Measurements from ENCODE around the gene KAZN.
A peak's percentile ranks its signal among the peaks of the same experiment; 100 is the strongest.

The KAZN gene

DNA sequence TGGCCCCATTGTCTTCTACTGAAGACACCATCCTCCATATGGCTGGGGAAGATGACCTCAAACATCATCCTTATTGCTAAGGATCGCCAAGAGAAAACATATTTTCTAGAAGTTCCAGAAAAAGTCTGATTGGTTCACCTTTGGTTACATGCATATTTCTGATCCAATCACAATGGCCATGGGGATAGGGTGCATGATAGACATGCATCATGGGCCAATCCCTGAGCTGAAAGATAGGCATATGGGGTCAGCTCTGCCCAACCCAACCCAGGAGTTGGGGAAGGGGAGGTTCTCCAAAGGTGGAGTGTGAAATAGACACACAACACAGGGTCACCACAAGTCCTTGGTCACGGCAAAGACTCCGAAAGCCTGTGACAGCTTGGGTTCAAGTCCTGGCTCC, 278.7 kb downstream of the KAZN start:
- H2BK15ac ChIP-seq (ENCODE audit: low read depth, poor library complexity, severe bottlenecking) = no peak overlapping the region
- H3K9ac ChIP-seq (ENCODE audit: low read length) = no peak overlapping the region
- WGBS = 93% methylated on average over 3 of the region's 3 CpGs
- no peak overlapping the region for H3K27ac ChIP-seq (ENCODE audit: low read length, poor library complexity, severe bottlenecking)
- H4K8ac ChIP-seq (ENCODE audit: low read length) = no peak overlapping the region
- no peak for DNase-seq
- no peak overlapping the region for H3K4ac ChIP-seq (ENCODE audit: low read depth in 1 of 2, low read length in 2 of 2)
- no peak overlapping the region for H2AK5ac ChIP-seq (ENCODE audit: low read length, severe bottlenecking)
- H2AFZ ChIP-seq (ENCODE audit: low read depth, low read length) = no peak overlapping the region
- no peak overlapping the region for H3K4me2 ChIP-seq (ENCODE audit: low read length, poor library complexity, severe bottlenecking)
- H2BK120ac ChIP-seq (ENCODE audit: low read depth, low read length) = no peak overlapping the region
- H3K14ac ChIP-seq (ENCODE audit: low read length in 2 of 2) = no peak overlapping the region
- no peak overlapping the region for H2BK12ac ChIP-seq (ENCODE audit: low read length in 2 of 2)
- no peak overlapping the region for H3K23ac ChIP-seq (ENCODE audit: low read length in 2 of 2)
- no peak overlapping the region for H3K18ac ChIP-seq (ENCODE audit: low read depth in 1 of 2, low read length in 2 of 2)
- no peak overlapping the region for H2BK5ac ChIP-seq (ENCODE audit: low read depth, low read length, poor library complexity, severe bottlenecking)
- H3K4me3 ChIP-seq (ENCODE audit: insufficient read depth in 1 of 2, low read depth in 1 of 2, low read length in 2 of 2) = no peak overlapping the region
- no peak overlapping the region for H4K91ac ChIP-seq (ENCODE audit: low read length)
- H3K36me3 ChIP-seq (ENCODE audit: control insufficient read depth in 1 of 2, insufficient read depth in 2 of 2, low read depth in 1 of 2, low read length in 2 of 2) = no peaks in the 10 kb centered on the region
- H3K9me3 ChIP-seq (ENCODE audit: control insufficient read depth, low read length) = no peaks in the 10 kb centered on the region
- H3K79me1 ChIP-seq (replicated peaks; ENCODE audit: low read length, poor library complexity, severe bottlenecking) = no peaks in the 10 kb centered on the region
- H3K4me1 ChIP-seq (ENCODE audit: control insufficient read depth, insufficient read depth, low read depth, low read length) = peaks cover 4% of the 10 kb centered on the region
- H3K27me3 ChIP-seq (ENCODE audit: control insufficient read depth in 1 of 2, insufficient read depth in 1 of 2, low read length in 2 of 2) = peaks cover 0 to 9% of the 10 kb centered on the region in 2 experiments

DNA sequence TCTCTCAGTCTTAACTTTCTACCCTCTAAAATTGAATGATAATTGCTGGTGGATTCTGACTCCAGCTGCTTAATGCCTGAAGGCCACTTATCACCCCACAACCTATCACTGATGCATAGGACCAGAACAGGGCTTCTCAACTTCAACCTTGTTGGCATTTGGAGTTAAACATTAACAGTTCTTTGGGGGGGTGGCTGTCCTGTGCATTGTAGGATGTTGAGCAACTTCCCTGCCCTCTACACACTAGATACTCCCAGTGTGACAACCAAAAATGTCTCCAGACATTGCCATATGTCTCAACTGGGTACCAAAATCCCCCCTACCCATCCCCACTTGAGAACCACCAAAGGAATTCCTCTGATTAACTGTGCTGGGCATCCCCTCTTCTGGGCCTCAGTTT, 279.6 kb downstream of the KAZN start:
- H2BK5ac ChIP-seq (ENCODE audit: low read depth, low read length, poor library complexity, severe bottlenecking) = no peak overlapping the region
- H4K8ac ChIP-seq (ENCODE audit: low read length) = no peak overlapping the region
- no peaks in the 10 kb centered on the region for H3K79me1 ChIP-seq (replicated peaks; ENCODE audit: low read length, poor library complexity, severe bottlenecking)
- H3K9ac ChIP-seq (ENCODE audit: low read length) = no peak overlapping the region
- no peak overlapping the region for H4K91ac ChIP-seq (ENCODE audit: low read length)
- H3K4me2 ChIP-seq (ENCODE audit: low read length, poor library complexity, severe bottlenecking) = no peak overlapping the region
- peaks cover 4% of the 10 kb centered on the region for H3K4me1 ChIP-seq (ENCODE audit: control insufficient read depth, insufficient read depth, low read depth, low read length)
- H3K9me3 ChIP-seq (ENCODE audit: control insufficient read depth, low read length) = no peaks in the 10 kb centered on the region
- H3K18ac ChIP-seq (ENCODE audit: low read depth in 1 of 2, low read length in 2 of 2) = no peak overlapping the region
- H3K36me3 ChIP-seq (ENCODE audit: control insufficient read depth in 1 of 2, insufficient read depth in 2 of 2, low read depth in 1 of 2, low read length in 2 of 2) = no peaks in the 10 kb centered on the region
- no peak overlapping the region for H2BK15ac ChIP-seq (ENCODE audit: low read depth, poor library complexity, severe bottlenecking)
- H2AK5ac ChIP-seq (ENCODE audit: low read length, severe bottlenecking) = no peak overlapping the region
- H3K4ac ChIP-seq (ENCODE audit: low read depth in 1 of 2, low read length in 2 of 2) = no peak overlapping the region
- H2AFZ ChIP-seq (ENCODE audit: low read depth, low read length) = no peak overlapping the region
- no peak for DNase-seq
- H2BK12ac ChIP-seq (ENCODE audit: low read length in 2 of 2) = no peak overlapping the region
- no peak overlapping the region for H3K27ac ChIP-seq (ENCODE audit: low read length, poor library complexity, severe bottlenecking)
- no peak overlapping the region for H3K14ac ChIP-seq (ENCODE audit: low read length in 2 of 2)
- H3K23ac ChIP-seq (ENCODE audit: low read length in 2 of 2) = no peak overlapping the region
- H2BK120ac ChIP-seq (ENCODE audit: low read depth, low read length) = no peak overlapping the region
- H3K27me3 ChIP-seq (ENCODE audit: control insufficient read depth in 1 of 2, insufficient read depth in 1 of 2, low read length in 2 of 2) = peaks cover 0 to 9% of the 10 kb centered on the region in 2 experiments
- no peak overlapping the region for H3K4me3 ChIP-seq (ENCODE audit: insufficient read depth in 1 of 2, low read depth in 1 of 2, low read length in 2 of 2)

DNA sequence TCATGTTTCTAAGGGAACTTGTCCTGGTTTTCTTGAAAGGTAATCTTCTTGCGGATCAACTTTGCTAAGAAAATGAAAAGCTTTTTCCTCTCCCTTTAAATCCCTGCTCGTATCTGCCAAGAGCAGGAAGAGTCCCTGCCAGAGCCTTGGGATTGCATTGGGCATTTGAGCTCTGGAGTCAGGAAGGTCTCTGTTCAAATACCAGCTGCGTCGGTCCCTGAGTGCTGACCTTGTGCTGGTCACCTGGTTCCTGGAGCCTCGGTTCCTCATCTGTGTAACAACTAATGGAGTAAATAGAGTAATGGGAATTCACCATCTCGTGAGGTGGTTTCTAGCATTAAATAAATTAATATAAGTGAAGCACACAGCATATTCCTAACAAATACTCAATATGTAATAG, 280.5 kb downstream of the KAZN start:
- Histone ChIP-seq H3K4me2 (ENCODE audit: low read length, poor library complexity, severe bottlenecking) (no peak overlapping the region), H3K9ac (ENCODE audit: low read length) (no peak overlapping the region), H3K9me3 (ENCODE audit: control insufficient read depth, low read length) (no peaks in the 10 kb centered on the region), H3K4me3 (ENCODE audit: insufficient read depth in 1 of 2, low read depth in 1 of 2, low read length in 2 of 2) (no peak overlapping the region), H3K27ac (ENCODE audit: low read length, poor library complexity, severe bottlenecking) (no peak overlapping the region), H3K4ac (ENCODE audit: low read depth in 1 of 2, low read length in 2 of 2) (no peak overlapping the region), H3K23ac (ENCODE audit: low read length in 2 of 2) (no peak overlapping the region), H3K79me1 (replicated peaks; ENCODE audit: low read length, poor library complexity, severe bottlenecking) (no peaks in the 10 kb centered on the region), H3K18ac (ENCODE audit: low read depth in 1 of 2, low read length in 2 of 2) (no peak overlapping the region), H2AFZ (ENCODE audit: low read depth, low read length) (no peak overlapping the region), H3K4me1 (ENCODE audit: control insufficient read depth, insufficient read depth, low read depth, low read length) (peaks cover 4% of the 10 kb centered on the region), H3K36me3 (ENCODE audit: control insufficient read depth in 1 of 2, insufficient read depth in 2 of 2, low read depth in 1 of 2, low read length in 2 of 2) (no peaks in the 10 kb centered on the region), H4K91ac (ENCODE audit: low read length) (no peak overlapping the region), H2BK120ac (ENCODE audit: low read depth, low read length) (no peak overlapping the region), H4K8ac (ENCODE audit: low read length) (no peak overlapping the region), H3K27me3 (ENCODE audit: control insufficient read depth in 1 of 2, insufficient read depth in 1 of 2, low read length in 2 of 2) (peaks cover 0 to 5% of the 10 kb centered on the region in 2 experiments), H2AK5ac (ENCODE audit: low read length, severe bottlenecking) (no peak overlapping the region), H2BK12ac (ENCODE audit: low read length in 2 of 2) (no peak overlapping the region), H2BK5ac (ENCODE audit: low read depth, low read length, poor library complexity, severe bottlenecking) (no peak overlapping the region), H3K14ac (ENCODE audit: low read length in 2 of 2) (no peak overlapping the region), H2BK15ac (ENCODE audit: low read depth, poor library complexity, severe bottlenecking) (no peak overlapping the region)
- DNase-seq = no peak
- WGBS = 94% methylated on average over 4 of the region's 6 CpGs

DNA sequence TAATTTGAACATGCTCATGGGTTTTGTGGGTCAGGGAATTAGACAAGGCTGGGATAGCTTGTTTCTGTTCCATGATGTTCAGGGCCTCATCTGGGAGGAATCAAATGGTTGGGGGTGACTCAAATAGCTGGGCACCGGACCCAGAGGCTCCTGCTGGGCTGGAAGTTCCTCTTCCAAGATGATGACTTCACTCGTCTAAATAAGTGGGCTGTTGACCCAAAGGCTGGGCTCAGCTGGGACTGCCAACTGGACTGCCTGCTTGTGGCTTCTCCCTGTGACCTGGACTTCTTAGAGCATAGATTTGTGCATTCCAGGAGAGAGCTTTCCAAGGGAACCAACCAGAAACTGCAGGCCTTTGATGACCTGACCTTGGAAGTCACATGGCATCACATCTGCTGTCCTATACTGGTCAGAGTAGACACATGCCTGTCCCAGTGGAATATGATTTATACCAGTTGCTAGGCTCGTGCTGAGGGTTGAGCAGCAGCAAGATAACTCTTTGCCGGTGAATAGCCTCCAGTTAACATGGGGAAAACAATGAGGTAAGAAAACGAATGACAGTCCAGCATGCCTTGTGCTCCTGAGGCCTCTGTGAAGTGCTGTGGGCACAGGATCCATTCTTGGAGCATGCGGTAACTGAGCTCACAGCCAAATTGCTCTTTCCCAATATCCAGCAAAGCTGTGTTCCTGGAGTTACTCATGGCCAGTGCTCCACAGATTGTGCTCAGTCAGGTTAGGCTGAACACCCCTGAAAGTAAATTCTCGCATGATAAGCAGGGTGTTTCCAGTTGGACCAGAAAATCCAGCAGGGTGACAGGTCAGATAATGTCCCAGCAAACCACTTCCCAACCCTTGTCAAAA, 282.2 kb downstream of the KAZN start:
- H3K9ac ChIP-seq (ENCODE audit: low read length) = peak overlapping the region; percentile 48
- H2BK15ac ChIP-seq (ENCODE audit: low read depth, poor library complexity, severe bottlenecking) = no peak overlapping the region
- H2BK120ac ChIP-seq (ENCODE audit: low read depth, low read length) = no peak overlapping the region
- no peak overlapping the region for H3K4me2 ChIP-seq (ENCODE audit: low read length, poor library complexity, severe bottlenecking)
- no peak overlapping the region for H3K18ac ChIP-seq (ENCODE audit: low read depth in 1 of 2, low read length in 2 of 2)
- H3K4me1 ChIP-seq (ENCODE audit: control insufficient read depth, insufficient read depth, low read depth, low read length) = peaks cover 4% of the 10 kb centered on the region
- H2BK5ac ChIP-seq (ENCODE audit: low read depth, low read length, poor library complexity, severe bottlenecking) = no peak overlapping the region
- no peak overlapping the region for H2BK12ac ChIP-seq (ENCODE audit: low read length in 2 of 2)
- H2AK5ac ChIP-seq (ENCODE audit: low read length, severe bottlenecking) = no peak overlapping the region
- no peak overlapping the region for H4K91ac ChIP-seq (ENCODE audit: low read length)
- H3K27me3 ChIP-seq (ENCODE audit: control insufficient read depth in 1 of 2, insufficient read depth in 1 of 2, low read length in 2 of 2) = peaks cover 0 to 5% of the 10 kb centered on the region in 2 experiments
- 73% methylated on average over 7 of the region's 7 CpGs for WGBS
- H4K8ac ChIP-seq (ENCODE audit: low read length) = no peak overlapping the region
- H3K23ac ChIP-seq (ENCODE audit: low read length in 2 of 2) = no peak overlapping the region
- no peaks in the 10 kb centered on the region for H3K9me3 ChIP-seq (ENCODE audit: control insufficient read depth, low read length)
- H2AFZ ChIP-seq (ENCODE audit: low read depth, low read length) = no peak overlapping the region
- no peak overlapping the region for H3K27ac ChIP-seq (ENCODE audit: low read length, poor library complexity, severe bottlenecking)
- H3K4ac ChIP-seq (ENCODE audit: low read depth in 1 of 2, low read length in 2 of 2) = no peak overlapping the region
- peak; percentile 49 for DNase-seq
- no peaks in the 10 kb centered on the region for H3K36me3 ChIP-seq (ENCODE audit: control insufficient read depth in 1 of 2, insufficient read depth in 2 of 2, low read depth in 1 of 2, low read length in 2 of 2)
- H3K4me3 ChIP-seq (ENCODE audit: insufficient read depth in 1 of 2, low read depth in 1 of 2, low read length in 2 of 2) = peak overlapping the region in 1 of 2 experiments; percentile 16
- H3K14ac ChIP-seq (ENCODE audit: low read length in 2 of 2) = no peak overlapping the region
- H3K79me1 ChIP-seq (replicated peaks; ENCODE audit: low read length, poor library complexity, severe bottlenecking) = no peaks in the 10 kb centered on the region
